HL-60/S4 treated with retinoic acid at 250 ng/mL for 4 days and 3 days (cell line): ENCODE measurements around the gene KAZN.

Experiments used
- in situ Hi-C: fragments of 300-500 bp; cut with MboI; formaldehyde crosslinking; loops from 2 replicates; pipeline ENCODE4 v1.7.0; 2022; ENCODE audit warnings: low sequenced_read_pairs

Gene KAZN

DNA sequence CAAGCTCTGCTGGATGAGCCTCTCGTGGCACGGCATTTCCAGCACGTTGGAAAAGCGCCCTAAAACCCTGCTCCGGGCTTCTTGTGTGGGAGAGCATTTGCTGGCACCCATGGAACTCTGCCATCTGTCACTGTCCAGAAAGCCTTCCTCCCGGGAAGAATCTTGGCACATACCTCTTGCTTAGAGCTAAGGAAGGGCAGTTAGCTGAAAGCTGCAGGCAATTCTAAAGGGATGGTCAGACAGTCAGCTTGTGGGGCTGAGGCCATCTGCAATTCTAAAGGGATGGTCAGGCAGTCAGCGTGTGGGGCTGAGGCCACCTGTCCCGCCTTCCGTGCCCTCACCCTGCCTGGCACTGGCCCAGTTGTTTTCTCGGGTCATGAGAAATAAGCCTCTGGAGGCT is 416.0 kb downstream of the KAZN start:
- in situ Hi-C loops: no loop called here

DNA sequence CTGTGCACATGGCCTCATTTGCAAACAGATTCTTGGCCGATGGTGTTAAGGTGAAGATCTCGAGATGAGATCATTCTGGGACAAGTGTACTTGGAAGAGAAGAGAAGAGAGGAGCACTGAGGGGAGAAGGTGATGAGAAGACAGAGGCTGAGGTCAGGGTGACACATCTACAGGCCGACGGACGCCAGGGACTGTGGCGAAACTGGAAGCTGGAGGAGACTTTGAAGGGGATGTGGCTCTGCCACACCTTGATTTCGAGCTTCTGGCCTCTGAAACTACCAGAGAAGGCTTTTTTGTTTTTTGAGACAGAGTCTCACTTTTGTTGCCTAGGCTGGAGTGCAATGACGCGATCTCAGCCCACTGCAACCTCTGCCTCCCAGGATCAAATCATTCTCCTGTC is 417.5 kb downstream of the KAZN start:
- in situ Hi-C loops: no loop called here

DNA sequence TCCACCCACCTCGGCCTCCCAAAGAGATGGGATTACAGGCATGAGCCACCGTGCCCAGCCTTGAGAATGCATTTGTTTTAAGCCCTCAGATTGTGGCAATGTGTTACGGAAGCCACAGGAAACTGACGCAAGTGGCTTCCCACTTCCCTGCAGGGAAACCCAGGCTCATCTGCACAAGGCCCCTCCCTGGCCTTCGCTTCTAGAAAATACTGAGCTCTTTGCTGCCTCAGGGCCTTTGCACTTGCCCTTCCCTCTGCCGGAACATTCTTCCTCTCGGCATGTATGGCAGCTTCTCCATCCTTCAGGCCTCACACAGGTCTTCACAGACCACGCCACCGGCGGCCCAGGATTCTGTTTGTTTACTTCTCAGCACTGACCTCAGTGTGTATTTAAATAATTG is 418.0 kb downstream of the KAZN start:
- in situ Hi-C loops: no loop called here

GRCh38 chr1:15017120-15017519 is 418.6 kb downstream of the KAZN start:
- in situ Hi-C loops: no loop called here

- in situ Hi-C loops: no loop called here
These were observed 420.3 kb downstream of the KAZN start for GRCh38 chr1:15018767-15019166.

DNA sequence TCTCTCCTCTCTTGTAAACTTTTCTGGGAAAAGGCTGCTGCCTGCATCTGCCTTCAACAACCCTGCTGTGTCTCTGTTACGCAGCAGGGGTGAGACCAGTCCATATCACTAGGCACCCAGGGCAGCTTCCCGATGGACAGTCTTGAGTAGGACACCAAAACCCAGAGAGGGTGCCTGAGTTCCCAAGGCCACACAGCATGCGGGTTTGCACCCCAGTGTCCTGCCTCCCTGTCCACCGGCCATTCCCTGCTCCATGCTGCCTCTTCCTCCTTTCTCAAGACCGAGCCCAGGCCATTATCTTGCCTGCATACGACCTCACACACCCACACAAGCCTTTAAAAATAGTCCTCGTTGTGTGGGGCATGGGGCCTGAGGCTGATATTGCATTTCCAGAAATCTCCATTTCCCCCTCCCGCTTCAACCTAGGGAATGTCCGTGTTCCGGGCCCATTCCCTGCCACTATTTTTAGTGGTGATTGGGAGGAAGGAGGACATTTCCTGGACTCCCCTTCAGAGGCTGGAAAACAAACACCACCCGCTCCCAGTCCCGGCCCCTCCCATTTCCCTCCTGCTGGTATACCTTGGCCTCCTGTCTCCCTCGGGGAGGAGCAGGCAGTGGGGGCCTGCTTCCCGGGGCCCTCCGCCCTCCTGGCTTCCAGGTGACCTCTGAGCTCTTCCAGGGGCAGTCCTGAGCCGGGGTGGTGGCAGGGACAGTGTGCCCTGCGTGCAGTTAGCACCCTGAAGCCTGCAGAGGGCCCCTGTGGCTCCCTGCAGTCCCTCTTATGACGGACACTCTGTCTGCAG is 422.7 kb downstream of the KAZN start:
- in situ Hi-C loops: no loop called here

DNA sequence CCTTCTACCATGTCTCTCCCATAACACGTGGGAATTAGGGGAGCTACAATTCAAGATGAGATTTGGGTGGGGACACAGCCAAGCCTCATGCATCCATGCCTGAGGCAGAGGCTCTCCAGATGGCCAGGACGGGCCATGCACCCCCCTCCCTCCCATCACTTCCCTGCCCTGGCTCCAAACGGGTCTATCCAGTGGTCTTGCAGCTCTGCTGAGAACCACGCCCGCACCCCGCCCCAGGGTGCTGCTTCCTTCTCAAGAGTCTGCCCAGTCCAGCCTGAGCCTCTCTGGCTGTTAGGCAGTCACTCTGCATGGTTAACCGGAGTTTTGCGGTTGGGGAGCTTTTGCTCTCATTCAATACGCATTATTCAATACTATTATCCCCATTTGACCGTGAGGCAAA is 423.6 kb downstream of the KAZN start:
- in situ Hi-C loops: no loop called here

DNA sequence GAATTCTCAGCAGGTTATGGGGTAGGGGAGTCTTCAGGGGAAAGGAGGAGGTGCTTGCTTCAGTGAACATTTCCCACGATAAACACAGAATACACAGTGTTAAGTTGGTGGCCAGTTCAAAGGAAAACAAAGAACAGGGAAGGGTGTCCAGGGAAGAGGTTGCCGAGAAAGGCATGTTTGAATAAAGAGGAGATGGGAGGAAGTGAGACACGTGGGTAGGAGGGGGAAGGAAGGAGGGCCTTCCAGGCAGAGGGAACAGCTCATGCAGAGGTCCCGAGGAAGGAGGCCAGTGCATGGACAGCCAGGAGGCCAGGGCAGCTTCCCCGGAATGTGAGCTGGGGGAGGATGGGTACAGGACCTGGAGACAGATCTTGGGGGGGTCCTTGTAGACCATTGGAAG is 424.7 kb downstream of the KAZN start:
- in situ Hi-C loops: no loop called here

DNA sequence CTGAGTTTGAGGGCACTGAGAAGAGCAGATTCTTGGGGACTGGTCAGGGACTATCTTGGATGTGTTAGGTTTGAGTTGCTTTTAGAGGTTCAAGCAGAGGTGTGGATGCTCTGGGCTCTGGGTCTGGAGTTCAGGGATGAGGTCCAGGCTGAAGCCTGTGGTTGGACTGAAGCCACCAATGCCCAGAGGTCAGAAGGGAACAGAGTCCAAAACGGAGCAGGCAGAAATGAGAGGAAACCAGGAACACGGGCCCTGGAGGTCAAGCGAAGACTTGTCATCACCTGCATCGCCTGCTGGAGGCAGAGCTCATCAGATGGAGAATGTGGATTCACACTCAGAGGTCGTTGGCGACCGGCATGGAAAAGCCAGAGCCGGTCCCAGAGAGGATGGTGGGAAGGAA is 425.5 kb downstream of the KAZN start:
- in situ Hi-C loops: no loop called here

- in situ Hi-C loops: no loop called here
These were observed 427.6 kb downstream of the KAZN start for GRCh38 chr1:15026117-15026489.

DNA sequence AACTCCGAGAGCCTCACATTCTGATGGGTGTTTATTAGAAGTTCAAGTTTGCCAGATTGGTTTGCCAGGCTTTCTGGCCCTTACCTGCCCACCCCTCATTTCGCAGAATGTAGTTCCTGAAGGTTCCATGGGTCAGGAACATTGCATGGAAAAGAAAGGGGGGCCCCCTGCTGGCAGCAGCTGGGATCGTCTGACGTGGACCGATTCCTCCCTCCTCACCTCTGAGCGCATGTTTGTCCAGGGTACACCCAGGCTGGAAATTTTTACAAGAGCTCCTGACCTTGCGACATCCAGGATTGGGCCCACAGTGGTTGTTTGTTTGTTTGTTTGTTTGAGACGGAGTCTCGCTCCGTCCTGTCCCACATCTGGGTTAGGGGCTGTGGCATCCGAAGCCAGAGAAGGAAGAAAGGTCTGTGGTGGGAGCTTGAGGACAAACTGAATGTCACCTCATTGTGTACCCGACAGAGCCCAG is 429.1 kb downstream of the KAZN start:
- in situ Hi-C loops: no loop called here

GRCh38 chr1:15028102-15028501 is 429.6 kb downstream of the KAZN start:
- in situ Hi-C loops: no loop called here

DNA sequence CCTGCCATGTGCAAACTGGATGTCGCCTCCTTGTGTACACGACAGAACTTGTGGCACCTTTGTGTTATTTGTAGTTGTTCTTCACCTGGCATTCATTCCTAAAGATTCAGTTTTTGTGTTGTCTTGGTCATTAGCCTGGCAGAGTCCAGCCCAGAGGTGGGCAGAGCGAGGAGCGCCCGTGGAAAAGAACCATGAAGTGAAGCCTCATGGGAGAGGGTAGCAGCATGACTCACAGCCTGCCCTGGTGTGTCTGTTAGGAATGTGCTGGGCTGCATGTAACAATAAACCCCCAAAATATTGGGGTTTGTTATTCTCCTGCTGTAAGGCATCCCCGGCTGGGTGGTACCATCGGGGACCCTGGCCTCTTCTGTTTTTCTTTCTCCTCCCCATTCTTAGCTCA is 430.1 kb downstream of the KAZN start:
- in situ Hi-C loops: no loop called here

DNA sequence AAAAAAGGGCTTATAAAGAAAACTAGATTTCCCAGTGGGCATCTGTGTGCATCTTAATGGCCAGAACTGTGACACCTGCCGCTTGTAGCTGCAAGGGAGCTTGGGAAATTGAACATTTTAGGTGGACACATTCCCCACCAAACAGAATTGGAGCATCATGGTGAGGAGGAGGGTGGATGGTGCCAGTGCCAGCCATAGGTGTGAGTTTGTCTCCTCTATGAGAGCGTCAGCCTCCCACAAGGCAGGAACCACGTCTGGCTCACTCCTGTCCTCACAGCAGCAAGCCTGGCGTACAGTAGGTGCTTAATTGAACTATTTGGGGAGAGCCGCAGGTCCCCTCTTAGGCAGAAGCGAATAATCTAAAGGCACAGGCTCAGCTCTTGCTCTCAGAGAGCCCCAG is 430.6 kb downstream of the KAZN start:
- in situ Hi-C loops: no loop called here

- in situ Hi-C loops: no loop called here
These were observed 431.3 kb downstream of the KAZN start for GRCh38 chr1:15029786-15030185.

- in situ Hi-C loops: no loop called here
These were observed 432.9 kb downstream of the KAZN start for GRCh38 chr1:15031251-15031933.

DNA sequence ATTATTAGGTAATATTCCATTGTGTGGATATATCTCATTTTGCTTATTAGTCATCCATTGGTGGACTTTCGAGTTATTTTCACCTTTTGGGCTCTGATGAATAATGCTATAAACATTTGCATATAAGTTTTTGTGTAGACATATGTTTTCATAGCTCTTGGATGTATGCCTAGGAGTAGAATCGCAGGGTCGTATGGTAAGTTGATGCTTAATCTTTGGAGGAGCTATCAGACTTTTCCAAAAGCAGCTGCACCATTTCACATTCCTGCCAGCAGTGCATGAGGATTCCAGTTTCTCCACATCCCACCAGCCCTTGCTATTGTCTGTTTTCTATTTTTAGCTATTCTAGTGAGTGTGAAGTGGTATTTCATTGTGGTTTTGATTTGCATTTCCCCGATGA is 434.8 kb downstream of the KAZN start:
- in situ Hi-C loops: no loop called here

GRCh38 chr1:15034656-15035055 is 436.2 kb downstream of the KAZN start:
- in situ Hi-C loops: no loop called here

DNA sequence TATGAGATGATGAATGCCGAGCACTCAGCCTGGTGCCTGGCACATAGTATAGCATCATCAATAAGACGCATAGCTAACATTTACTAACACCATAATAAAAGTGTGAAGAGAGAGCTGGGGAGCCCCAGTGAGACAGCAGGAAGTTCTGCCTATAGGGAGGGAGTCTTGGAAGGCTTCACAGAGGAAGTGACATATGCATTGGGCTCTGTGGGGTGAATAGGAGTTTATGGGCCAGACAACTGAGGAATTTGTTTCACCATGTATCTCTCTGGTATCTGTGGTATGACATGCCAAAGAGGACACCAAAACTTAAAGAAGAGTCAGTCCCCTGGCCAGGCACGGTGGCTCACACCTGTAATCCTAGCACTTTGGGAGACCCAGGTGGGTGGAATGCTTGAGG is 436.8 kb downstream of the KAZN start:
- in situ Hi-C loops: no loop called here

DNA sequence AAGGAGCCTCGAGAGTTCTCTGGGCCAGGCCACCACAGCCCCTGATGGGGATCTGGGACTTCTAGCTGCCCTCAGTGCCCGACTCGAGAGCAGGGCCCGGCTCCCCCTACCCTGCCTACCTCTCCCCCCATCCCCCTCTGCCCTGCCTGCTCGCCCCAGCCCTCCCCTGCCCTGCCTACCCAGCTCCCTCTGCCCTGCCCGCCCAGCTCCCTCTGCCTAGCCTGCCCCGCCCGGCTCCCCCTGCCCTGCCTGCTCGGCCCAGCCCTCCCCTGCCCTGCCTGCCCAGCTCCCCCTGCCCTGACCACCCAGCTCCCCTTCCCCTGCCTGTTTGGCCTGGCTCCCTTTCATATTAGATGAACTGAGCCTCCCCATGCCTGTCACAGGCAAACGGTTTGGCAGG is 437.6 kb downstream of the KAZN start:
- in situ Hi-C loops: no loop called here

GRCh38 chr1:15038232-15039016 is 439.9 kb downstream of the KAZN start:
- in situ Hi-C loops: no loop called here
